Measurements from ENCODE around the gene ETV5. TPM values are rescaled to one million over a fixed set of nuclear protein-coding genes. Genes with fewer than 3 reads are reported as not detected.

Gene ETV5
- total RNA-seq, 1 experiment from 2014 or later, result 92.9 TPM

- Histone ChIP-seq H3K4me1 (ENCODE audit: insufficient read depth, low read length, poor library complexity, severe bottlenecking) (no peaks in the 10 kb centered on the region), H3K27me3 (replicated peaks; ENCODE audit: insufficient read depth, low read depth, low read length, poor library complexity) (no peaks in the 10 kb centered on the region), H3K4me3 (ENCODE audit: low read depth, low read length, poor library complexity, severe bottlenecking) (no peak overlapping the region), H3K9me3 (ENCODE audit: low read depth, low read length, poor library complexity, severe bottlenecking) (peaks cover 7% of the 10 kb centered on the region), H3K27ac (ENCODE audit: low read depth, low read length, poor library complexity, severe bottlenecking) (no peak overlapping the region), H3K36me3 (ENCODE audit: insufficient read depth, low read length, poor library complexity, severe bottlenecking) (no peaks in the 10 kb centered on the region)
- ChIA-PET POLR2A (ENCODE audit: low non-redundant PET) (no interaction called here), CTCF (no interaction called here)
- peak; percentile 39 for DNase-seq (ENCODE audit: low spot score)
- intact Hi-C loops (cut with micrococcal nuclease; ENCODE audit: unreplicated experiment), result no loop called here
- TF ChIP-seq EZH2 (IDR thresholded peaks at IDR 0.05; ENCODE audit: borderline replicate concordance, low read depth, low read length, poor library complexity, severe bottlenecking) (no peak), CTCF (conservative IDR thresholded peaks at IDR 0.05; ENCODE audit: low read depth, low read length) (no peak)
- no TSS peak for BruUV-seq (replicated peaks)
Observed at GRCh38 chr3:186014866-186015265, 94.0 kb downstream of the ETV5 start.

- intact Hi-C loops (cut with micrococcal nuclease; ENCODE audit: unreplicated experiment), result no loop called here
- no peaks in the 10 kb centered on the region for H3K4me1 ChIP-seq (ENCODE audit: insufficient read depth, low read length, poor library complexity, severe bottlenecking)
- ChIA-PET POLR2A (ENCODE audit: low non-redundant PET) (no interaction called here), CTCF (interaction anchor here (0.7 kb wide), 1 partner anchor 278 kb away, joined by 3 read pairs; no protein-coding TSS in a partner anchor)
- TF ChIP-seq EZH2 (IDR thresholded peaks at IDR 0.05; ENCODE audit: borderline replicate concordance, low read depth, low read length, poor library complexity, severe bottlenecking) (no peak), CTCF (conservative IDR thresholded peaks at IDR 0.05; ENCODE audit: low read depth, low read length) (no peak)
- H3K4me3 ChIP-seq (ENCODE audit: low read depth, low read length, poor library complexity, severe bottlenecking), result no peak overlapping the region
- H3K27ac ChIP-seq (ENCODE audit: low read depth, low read length, poor library complexity, severe bottlenecking), result no peak overlapping the region
- no peaks in the 10 kb centered on the region for H3K27me3 ChIP-seq (replicated peaks; ENCODE audit: insufficient read depth, low read depth, low read length, poor library complexity)
- no peaks in the 10 kb centered on the region for H3K36me3 ChIP-seq (ENCODE audit: insufficient read depth, low read length, poor library complexity, severe bottlenecking)
- no peak for DNase-seq (ENCODE audit: low spot score)
- BruUV-seq (replicated peaks), result no TSS peak
- H3K9me3 ChIP-seq (ENCODE audit: low read depth, low read length, poor library complexity, severe bottlenecking), result peaks cover 7% of the 10 kb centered on the region
Observed at GRCh38 chr3:186013312-186013711, 95.6 kb downstream of the ETV5 start.

GRCh38 chr3:186012137-186012536 is 96.8 kb downstream of the ETV5 start:
- H3K4me1 ChIP-seq (ENCODE audit: insufficient read depth, low read length, poor library complexity, severe bottlenecking), result no peaks in the 10 kb centered on the region
- no peak overlapping the region for H3K27ac ChIP-seq (ENCODE audit: low read depth, low read length, poor library complexity, severe bottlenecking)
- POLR2A ChIA-PET (ENCODE audit: low non-redundant PET), result no interaction called here
- no TSS peak for BruUV-seq (replicated peaks)
- TF ChIP-seq CTCF (conservative IDR thresholded peaks at IDR 0.05; ENCODE audit: low read depth, low read length) (no peak), EZH2 (IDR thresholded peaks at IDR 0.05; ENCODE audit: borderline replicate concordance, low read depth, low read length, poor library complexity, severe bottlenecking) (no peak)
- intact Hi-C loops (cut with micrococcal nuclease; ENCODE audit: unreplicated experiment), result no loop called here
- H3K4me3 ChIP-seq (ENCODE audit: low read depth, low read length, poor library complexity, severe bottlenecking), result no peak overlapping the region
- H3K27me3 ChIP-seq (replicated peaks; ENCODE audit: insufficient read depth, low read depth, low read length, poor library complexity), result no peaks in the 10 kb centered on the region
- no peak for DNase-seq (ENCODE audit: low spot score)
- CTCF ChIA-PET, result no interaction called here
- H3K9me3 ChIP-seq (ENCODE audit: low read depth, low read length, poor library complexity, severe bottlenecking), result peaks cover 7% of the 10 kb centered on the region
- no peaks in the 10 kb centered on the region for H3K36me3 ChIP-seq (ENCODE audit: insufficient read depth, low read length, poor library complexity, severe bottlenecking)

All from A673 (cell line).